Measurements from ENCODE around the gene SLC5A1.

Gene SLC5A1

DNA sequence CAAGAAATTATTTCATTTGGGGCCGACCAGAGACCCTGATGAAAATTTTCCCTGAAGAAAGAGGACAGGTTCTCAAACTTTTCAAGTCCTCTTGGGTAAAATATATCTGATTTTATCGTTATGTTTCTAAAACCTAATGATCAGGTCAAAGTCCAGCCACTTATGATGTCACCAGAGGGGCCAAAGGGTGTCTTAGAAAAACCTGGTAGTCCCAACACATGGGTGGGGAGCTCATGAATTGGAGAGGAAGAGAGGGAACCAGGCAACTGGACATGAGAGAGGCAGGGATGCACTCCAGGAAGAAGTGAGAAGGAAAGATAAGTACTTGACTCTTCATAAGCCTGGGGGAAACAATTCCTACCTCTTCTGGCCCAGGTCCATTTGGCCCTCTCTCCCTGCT, 9.2 kb downstream of the SLC5A1 start:
- DNase-seq, result no peak

DNA sequence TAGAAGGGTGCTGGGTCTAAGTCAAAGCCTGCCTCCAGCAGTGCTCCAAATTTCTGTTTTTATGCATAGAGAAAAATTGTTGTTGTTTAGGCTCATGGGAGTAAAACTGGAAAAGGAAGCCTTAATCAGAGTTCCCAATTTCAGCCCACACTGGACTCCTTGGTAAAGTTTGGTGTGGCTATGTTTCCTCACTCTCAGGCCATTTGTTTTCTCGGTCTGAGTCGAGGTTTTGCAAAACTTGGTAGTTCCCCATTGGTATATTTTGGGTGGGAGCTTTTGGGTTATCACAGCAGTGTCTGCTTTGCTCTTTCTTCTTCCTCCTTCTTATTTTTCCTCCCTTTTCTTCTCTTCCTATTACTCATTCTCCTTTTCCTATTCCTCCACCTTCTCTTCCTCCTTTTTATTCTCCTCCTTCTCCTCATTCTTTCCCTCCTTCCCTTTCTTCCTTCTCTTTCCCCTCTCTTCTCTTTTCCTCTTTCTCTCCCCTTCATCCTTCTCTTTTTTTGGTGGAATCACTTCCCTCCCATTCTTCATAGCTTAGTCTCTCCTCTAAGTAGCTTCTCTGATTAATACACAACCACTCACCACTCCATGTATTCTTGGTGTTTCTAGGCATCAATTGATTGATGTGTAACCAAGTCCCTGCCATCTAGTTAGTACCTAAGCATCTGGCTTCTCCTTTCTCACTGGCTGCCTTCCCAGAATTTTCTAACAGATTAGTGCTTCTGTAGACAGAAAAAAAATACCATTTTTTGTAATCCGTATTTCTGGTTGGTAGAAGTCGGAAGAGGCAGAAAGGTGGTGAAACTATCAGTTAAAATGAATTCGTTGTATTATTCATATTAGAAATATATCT, 10.1 kb downstream of the SLC5A1 start:
- DNase-seq, result no peak

DNA sequence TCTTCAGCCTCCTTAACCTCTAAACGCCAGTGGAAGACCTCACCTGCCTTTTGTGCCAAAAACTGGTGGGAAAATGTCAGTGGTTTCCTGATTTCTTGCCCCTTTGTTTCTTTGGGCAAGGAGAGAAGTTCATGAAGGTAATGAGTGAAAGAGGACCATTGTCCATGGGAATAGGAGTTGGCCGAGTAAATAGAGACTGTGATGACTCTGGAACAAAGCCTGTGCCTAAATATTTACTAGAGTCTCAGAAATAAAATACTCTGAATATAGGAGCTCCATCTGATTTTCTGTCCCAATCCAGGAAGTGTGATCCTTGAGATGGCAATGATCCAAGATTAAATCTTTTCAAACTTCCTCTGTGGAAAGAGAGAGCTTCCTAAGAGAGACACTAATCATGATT, 12.0 kb downstream of the SLC5A1 start:
- DNase-seq, result no peak

DNA sequence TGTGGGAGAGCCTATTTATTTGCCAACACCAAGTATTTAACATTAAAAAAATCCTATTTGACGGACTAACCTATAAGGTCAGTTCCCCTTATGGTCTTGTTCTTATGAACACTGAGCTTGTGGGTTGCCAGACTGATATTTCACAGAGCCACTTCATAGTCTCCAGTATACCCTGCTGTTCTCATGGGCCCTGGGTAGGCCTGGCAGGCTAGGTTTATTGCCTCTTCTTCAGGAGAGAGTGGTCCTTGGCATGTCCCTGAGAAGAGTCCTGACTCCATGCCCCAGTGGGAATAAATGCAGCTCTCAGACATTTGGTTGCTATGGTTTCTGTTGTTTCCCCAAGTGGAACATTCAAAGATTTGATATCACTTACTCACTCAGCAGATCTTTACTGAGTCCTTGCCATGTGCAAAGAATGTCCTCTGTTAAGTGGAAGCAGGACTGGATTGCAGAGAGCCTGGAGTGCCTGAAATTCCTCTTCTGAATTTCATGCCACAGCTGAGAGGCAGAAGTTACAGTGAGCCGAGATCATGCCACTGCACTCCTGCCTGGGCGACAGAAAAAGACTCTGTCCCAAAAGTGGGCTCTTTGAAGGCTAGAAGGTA, 15.7 kb downstream of the SLC5A1 start:
- DNase-seq, result no peak

DNA sequence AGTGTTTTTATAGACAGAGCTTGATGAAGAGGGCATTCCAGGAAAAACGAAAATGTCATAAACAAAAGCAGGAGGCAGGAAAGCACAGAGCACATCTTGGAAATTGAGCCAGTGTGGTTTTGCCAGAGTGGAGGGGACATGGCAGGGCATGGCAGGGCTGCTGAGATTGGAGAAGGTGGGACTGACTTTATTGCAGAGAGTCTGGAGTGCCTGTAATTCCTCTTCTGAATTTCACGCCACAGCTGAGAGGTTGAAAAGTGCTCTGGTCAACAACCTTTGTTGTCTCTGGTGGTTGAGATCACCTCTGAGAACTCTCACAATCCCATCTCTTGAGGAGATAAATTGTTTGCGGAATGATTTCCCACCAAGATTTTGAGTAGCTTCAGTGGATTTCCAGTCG, 16.4 kb downstream of the SLC5A1 start:
- DNase-seq, result no peak

DNA sequence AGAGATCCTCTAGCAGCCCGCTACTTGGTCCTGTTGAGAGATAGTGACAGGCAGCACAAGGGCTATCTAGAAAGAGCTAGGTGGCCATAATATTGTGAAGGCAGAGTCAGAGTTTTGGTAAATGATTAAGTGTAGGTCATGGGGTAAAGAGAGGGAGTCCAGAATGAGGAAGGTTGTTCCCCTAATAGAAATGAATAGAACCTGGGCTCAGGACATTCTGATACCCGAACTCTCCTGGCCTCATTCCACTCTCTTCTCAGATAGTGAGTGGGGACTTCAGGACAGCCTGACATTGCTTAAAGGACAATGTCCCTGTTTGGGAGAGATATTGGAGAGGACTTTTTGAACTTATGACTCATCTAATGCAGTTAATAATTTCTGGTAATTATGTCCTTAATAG, 20.6 kb downstream of the SLC5A1 start:
- no peak for DNase-seq

DNA sequence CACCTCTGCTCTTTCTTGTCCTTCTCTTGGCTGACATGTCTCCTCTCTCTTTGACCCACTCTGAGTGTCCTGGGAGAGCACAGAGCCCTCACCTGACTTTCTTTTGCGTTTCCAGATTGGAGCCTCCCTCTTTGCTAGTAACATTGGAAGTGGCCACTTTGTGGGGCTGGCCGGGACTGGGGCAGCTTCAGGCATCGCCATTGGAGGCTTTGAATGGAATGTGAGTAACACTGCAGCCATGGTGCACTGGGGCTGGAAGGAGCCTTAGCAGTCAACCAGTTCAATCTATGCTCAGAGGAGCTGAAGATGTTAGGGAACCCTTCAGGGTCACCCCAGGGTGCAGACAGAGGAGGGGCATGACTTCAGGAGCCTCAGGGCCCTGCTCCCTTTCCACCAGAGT, 23.8 kb downstream of the SLC5A1 start:
- DNase-seq, result no peak

DNA sequence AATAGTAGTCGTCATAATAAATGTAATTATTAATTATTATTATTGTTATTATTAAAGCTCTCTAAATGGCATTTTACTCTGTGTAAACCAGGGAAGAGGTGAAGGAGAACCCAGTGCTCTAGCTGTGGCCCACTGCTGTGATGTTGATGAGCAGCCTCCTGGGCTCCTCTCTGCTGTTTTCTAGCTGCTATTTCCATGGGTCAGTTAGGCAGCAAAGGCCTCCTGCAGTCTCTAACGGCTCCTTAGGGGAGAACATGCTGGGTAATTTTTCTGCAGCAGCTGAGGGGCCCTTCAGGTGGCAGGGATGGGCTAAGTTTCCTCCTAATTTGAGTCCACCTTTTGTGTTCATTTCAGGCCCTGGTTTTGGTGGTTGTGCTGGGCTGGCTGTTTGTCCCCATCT, 24.6 kb downstream of the SLC5A1 start:
- DNase-seq, result no peak

DNA sequence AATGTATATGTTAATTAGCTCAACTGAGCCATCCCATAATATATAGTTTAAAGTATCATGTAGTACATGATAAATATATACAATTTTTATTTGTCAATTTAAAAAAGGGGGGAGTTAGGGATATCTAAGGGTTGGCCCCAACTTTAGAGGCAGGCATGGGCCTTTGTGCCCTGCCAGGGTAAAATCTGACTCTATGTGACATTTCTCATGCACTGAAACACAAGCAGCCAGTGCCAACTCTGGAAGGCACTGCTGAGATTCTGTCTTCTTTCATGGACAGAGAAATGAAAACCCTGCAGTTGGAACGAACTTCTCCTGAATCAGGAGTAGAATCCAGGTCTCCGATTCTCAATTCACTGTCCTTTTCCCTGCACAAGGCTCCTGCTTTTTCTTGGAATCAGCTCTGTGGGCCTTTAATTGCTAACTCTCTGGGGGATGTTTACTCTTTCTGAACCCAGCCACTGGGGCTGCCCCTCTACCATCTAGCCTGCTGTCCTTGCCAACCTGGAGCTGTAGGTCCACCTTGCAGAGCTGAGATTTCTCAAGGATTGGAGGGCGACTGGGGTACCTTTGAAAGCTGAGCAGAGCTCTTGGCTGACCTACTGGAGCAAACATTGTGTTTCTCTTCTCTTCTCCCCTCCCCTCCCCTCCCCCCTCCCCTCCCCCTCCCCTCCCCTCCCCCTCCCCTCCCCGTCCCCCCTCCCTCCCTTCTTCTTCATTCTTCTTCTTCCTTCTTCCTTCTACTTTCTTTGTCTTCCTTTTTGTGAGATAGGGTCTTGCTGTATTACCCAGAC, 26.7 kb downstream of the SLC5A1 start:
- DNase-seq, result no peak

DNA sequence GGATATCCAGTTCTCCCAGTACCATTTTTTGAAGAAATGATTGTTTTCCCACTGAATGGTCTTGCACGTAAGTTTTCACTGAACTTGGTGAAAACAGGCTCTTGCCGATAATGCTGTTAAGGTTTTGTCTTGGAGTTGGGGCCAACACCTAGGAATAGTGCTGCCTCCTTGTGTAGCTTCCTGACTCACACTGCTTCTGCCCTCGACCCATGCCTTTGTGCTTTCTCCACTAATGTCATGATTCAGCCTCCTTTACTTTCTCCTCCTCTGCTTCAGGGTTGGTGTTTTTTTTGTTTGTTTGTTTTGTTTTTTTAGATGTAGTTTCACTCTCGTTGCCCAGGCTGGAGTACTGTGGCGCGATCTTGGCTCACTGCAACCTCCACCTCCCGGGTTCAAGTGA, 30.2 kb downstream of the SLC5A1 start:
- no peak for DNase-seq

DNA sequence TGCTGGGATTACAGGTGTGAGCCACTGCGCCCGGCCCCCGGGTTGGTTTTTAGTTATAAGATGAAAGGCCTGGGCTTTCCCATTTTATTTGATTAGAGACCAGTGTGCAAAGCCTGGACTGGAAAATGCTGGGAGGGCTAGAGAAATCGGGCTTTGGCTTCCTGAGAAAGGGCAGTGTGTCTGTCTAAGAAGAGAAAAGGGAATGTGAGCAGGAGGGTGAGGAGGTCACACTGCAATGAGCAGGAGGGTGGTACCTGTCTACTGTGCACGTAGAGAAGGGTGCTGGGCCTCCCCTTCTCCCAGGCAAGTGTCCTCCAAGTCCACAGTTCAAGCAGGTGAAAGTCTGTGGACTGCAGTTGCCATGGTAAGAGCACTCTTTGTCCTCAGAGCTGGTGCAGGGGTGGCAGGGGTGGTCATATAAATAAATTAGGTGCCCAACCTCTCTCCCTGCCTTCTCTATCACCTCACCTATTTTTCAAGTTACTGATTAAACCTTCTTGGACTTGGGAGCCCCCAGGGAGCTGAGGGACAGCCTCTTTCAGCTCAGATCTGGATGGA, 30.8 kb downstream of the SLC5A1 start:
- no peak for DNase-seq

DNA sequence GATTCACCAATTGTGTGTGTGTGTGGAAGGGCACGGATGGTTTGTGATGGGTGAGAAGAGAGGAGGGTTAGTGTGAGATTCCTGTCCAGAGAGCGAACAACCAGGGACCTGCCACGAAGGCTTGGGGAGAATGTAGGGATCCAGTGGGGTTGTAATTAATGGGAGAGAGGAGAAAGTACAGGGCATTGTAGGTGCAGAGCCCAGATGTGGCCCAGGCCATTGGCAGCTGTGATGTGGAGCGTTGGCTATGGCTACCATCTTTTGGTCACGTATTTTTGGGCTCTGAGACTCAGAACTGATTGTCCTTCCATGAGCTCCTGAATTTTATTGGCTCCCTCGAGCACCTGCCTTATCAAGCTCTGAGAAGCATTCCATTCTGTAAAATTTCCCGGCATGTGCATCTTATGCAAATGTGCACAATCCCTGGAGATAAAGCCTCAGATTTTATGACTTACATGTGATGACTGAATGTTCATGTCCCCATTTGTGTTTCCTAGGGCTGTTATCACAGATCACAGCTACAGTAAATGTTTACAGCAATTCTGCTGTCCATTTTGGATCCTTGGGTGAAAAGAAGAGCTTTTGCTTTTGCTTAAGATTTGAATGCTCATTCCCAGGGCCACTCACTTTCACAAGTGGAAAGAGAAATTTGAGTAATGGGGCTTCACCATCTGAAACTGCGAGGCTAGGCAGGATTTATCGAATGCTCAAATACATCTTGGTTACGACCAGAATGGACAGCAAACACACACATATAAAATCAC, 33.1 kb downstream of the SLC5A1 start:
- no peak for DNase-seq

DNA sequence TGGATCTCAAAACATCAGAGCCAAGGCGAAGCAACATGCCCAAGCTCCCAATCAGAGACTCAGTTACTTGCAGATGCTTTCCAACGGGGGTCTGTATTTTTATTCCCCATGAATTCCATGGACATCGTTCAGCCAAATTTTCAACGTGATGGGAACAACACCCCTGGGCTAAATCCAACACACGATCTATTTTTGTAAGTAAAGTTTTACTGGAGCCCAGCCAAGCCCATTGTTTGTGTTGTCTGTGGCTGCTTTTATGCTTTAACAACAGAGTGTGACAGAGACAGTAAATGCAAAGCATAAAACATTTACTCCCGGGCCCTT, 33.7 kb downstream of the SLC5A1 start:
- DNase-seq, result no peak

DNA sequence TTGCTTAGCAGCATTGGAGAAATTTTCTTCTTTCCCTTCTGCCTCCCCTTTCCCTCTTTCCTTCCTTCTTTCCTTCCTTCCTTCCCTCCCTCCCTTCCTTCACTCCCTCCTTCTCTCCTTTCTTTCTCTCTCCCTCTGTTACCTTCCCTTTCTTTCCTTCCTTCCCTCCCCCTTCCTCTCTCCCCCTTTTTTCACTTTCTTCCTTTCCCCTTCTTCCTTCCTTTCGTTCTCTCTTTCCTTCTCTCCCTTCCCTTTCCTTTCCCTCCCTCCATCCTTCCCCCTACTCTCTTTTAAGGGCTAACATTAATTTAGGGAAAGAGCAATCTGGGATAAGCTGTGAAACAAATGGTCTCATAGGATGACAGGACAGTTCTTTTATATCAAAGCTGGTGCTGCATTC, 34.1 kb downstream of the SLC5A1 start:
- no peak for DNase-seq

DNA sequence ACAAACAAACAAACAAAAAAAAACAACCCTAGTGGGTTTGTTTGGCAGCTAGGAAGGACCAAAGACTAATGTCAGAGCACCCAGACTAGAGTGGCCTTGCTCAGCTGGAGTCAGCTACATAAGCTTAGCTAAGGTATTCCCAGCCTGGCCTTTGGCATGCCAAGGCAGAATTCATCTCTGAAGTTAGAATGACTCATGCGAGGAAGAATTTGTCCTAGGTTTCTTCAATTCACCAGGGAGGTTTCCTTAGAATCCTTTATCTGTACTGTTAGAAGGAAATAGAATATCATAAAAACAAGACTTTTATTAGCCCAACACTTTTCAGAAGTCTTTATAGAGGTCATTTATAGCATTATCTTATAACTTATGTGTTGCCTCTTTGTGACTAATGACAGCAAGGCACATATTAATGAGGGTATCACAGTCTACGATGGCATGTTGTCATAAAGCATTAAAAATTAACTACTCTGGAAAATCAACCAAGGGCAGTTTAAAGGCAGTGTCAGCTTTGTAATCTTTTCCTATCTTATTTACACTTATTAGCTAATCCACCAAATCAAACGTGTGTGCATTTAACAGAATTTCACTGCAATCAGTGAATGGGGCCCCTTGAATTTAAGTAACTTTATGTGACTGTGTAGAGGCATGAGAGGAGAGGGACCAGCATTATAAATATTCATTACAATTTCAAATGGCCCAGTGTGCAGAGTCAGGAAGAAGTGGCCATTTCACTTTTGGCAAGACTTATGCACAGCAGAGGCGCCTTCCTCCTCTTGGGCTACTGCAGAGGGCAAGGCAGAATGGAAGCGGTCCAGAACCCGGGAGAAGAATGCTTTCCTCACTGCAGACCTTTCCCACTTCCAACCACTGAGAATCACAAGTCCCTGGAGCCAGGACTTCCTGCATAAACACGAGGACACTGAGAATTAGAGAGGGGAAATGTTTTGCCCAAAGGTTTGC, 36.3 kb downstream of the SLC5A1 start:
- no peak for DNase-seq

DNA sequence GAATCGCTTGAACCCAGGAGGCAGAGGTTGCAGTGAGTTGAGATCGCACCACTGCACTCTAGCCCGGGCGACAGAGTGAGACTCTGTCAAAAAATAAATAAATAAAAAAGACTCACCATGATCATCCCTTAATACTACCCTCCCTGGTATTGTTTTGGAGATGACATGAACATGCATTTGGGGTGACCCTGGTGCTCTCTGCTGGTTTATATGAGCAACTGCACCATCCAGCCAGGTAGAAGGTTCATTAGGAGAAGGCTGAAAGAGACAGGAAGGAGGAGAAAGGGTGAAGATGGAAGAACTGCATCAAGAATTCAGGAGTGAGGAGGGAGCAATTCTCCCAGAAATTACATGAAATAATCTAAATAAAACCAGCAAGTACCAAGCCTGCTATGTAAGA, 37.8 kb downstream of the SLC5A1 start:
- no peak for DNase-seq

DNA sequence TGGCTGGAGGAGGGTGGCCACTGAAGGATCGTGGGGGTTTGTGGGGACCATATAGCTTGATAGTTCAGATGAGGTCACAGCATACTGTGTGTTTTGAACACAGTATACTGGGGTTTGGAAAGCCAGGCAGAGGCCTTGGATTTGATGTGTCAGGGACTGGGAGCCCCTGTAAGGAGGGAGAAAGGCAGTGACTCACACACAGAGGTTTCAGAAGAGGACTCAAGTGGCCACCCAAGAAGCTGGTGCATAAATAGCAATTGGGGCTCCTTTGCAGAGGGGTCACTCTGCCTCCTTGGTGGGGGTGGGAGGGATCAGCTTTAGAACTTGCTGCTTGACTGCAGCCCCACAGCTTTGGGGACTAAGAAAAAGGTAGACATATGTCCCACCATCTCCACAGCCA, 39.3 kb downstream of the SLC5A1 start:
- no peak for DNase-seq

DNA sequence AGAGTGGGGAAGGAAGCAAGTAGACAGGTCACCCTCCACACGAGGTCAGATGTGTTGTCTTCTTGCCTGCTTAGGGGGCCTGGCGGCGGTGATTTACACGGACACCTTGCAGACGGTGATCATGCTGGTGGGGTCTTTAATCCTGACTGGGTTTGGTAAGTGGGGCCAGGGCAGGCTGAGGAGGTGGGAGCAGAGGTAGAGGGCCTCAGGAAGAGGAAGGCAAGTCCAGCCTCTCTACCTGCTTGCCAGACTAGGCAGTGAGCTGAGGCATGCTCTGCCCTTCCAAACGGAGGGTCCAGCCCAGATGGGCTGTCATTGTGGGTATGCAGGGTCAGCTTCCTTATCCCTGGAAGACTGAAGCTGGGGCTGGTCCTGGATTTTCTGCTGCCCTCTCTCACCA, 39.9 kb downstream of the SLC5A1 start:
- no peak for DNase-seq

DNA sequence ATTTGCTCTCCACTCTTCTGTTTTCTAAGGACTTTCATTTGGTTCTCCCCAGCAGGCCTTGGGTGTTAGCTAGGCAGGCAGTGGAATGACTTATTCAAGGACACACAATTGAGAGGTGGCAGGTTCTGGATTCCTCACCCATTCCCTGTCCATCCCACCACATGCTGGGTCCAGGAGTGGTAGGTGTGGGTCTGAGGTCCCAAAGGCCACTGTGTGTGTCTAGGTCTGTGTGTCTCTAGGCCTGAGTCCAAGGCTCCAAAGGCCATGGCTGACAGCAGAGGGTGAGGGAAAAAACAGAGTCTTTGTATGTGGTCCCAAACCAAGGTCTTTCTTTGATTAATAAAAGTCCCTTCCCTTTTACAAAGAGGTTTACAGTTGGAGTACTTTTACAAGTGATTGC, 40.8 kb downstream of the SLC5A1 start:
- DNase-seq, result no peak

DNA sequence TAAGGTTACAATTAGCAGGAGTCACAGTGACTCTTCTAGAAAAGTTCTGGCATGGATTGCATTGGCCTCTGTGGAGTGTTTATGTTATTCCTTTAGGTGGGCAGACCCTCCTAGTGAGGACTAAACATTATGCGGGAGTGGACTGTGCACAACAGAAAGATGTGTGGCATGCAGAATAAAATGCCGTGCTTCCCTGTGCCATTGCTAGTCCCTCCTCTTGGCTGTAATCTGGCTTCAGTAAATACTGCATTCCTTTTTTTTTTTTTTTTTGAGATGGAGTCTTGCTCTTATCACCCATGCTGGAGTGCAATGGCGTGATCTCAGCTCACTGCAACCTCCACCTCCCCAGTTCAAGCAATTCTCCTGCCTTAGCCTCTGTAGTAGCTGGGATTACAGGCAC, 45.0 kb downstream of the SLC5A1 start:
- no peak for DNase-seq

DNA sequence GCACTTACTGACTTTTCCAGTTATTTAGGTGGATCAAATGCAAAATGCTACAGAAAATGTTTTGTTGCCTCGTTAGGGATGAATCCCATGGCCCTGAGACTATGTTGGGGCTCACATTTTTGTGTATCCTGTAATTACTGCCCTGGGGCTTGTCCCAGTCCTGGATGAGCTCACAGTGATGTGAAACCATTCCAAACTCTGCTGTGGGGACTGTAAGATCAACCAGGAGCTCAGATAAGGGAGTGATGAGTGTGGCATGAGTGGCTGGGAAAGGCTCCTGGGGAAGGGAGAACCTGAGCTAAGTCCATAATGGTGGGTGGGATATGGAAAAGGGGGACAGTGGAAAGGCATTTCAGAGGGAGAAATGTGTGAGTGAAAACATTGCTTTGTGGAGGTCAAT, 54.0 kb downstream of the SLC5A1 start:
- DNase-seq, result no peak
